ENCODE results near the gene PHKA1.
"Not testable (repeated sequence)": the region's sequence is repeated elsewhere in the genome, so short reads cannot be mapped to it uniquely, and the experiment has no call there.

Gene PHKA1

DNA sequence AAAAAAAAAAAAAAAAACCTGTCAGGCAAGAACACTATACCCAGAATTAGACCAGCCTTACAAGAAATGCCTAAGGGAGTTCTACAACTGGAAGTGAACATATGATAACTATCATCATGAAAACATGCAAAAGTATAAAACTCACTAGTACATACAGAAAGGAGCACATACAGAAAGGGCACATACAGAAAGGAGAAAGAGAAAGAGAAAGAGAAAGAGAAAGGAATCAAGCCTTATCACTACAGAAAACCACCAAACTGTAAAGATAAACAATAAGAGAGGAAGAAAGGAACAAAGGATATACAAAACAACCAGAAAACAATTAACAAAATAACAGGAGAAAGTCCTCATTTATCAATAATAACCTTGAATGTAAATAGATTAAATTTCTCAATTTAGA, 50.4 kb downstream of the PHKA1 start:
- no peak for DNase-seq

GRCh38 chrX:72662020-72662747, 51.9 kb downstream of the PHKA1 start:
- no peak for DNase-seq

DNA sequence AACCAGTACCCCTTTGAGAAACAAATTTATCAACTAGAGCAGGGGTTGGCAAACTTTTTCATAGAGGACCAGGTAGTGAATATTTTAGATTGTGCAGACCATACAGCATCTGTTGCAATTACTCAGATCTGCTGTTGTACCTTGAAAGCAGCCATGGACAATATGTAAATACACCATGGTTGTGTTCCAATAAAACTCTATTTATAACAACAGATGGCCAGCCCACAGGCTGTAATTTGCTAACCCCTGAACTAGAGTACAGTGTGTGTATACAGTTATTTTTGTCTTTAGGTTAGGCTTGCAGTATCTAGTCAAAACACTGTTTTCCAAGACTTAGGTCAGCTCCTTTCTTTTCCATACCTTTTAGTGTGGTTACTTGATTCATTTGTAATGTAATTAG, 54.4 kb downstream of the PHKA1 start:
- DNase-seq = no peak

DNA sequence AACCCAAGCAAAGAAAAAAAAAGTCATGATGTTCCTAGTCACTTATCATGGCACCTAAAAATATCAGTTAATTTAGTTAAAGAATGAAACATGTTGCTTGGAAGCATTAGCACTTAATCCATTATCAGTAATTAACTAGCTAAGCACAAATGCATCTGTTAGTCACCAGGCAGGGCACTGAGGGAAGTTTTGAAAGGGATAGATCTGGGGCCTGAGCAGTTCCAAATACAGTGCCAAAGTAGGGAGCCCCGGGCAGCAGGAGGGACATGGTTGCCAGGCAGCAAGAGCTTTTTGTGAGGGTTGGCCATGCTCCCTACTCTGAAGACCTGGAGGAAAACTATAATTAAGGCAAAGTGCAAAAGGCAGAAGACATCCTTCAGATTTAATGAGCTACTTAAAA, 62.0 kb downstream of the PHKA1 start:
- no peak for DNase-seq

GRCh38 chrX:72644946-72645345, 69.2 kb downstream of the PHKA1 start:
- peak; percentile 37 for DNase-seq

DNA sequence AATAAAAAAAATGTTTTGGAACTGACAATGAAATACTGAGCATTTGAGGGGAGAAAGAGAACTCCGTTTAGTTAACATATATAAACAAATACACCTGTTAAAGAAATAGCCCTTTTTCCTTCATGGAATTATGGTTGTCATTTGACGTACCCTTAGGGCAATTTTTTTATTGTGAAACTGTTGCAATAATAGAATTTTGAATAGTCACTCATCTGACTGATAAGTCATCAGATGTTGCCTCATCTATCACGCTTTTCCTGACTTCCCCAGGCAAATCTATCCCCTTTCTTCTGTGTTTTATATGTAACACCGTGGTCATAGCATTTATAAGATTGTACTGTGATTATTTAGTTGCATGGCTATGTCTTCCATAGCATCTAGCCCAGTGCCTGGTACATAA, 72.5 kb downstream of the PHKA1 start:
- DNase-seq = peak; percentile 42

- no peak for DNase-seq
Observed at GRCh38 chrX:72635930-72636329, 78.2 kb downstream of the PHKA1 start.

GRCh38 chrX:72634331-72634730, 79.8 kb downstream of the PHKA1 start:
- DNase-seq = peak; percentile 2

DNA sequence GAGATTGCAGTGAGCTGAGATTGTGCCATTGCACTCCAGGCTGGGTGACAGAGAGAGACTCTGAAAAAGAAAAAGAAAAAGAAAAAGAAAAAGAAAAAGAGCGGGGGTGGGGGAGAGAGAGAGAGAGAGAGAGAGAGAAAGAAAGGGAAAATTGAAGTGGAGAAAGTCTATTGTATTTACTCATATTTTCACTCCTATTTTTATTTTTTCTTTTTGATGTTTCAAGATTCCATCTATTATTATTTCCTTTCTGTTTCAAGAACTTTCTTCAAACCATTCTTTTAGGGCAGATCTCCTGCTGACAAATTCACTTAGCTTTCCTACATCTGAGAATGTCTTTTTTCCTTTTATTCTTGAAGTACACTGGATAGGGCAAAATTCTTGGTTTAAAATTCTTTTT, 83.9 kb downstream of the PHKA1 start:
- DNase-seq = no peak

- DNase-seq = no peak
Observed at GRCh38 chrX:72624194-72624593, 89.9 kb downstream of the PHKA1 start.

- no peak for DNase-seq
Observed at GRCh38 chrX:72621625-72622485, 92.3 kb downstream of the PHKA1 start.

- no peak for DNase-seq
Observed at GRCh38 chrX:72621163-72621562, 92.9 kb downstream of the PHKA1 start.

DNA sequence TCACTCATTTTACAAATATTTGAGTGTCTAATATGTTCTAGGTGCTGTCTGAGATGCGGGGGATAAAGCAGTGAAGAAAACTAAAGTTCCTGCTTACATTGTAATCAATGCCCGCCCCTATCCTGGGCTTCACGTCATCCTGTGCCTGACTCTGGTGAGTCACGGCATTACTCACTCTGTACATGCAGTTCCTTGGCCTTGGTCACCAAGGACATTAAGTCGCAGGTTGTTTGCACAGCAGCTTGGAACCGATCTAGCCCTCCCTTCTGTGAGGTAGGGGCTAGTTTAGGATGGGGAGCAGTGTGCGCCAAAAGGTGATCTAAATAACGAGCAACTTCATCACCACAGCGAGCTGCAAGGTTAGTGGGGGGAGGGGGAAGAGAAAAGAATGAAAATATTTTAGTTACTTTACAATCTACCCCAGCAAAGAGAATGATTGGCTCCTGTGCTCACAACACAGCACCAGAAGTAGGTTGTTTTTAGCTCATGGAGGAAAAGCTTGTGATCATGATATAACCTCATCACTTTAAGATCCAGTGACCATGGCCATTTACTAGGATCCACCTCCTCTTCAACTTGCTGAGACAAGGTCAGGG, 93.5 kb downstream of the PHKA1 start:
- DNase-seq = peak; percentile 48

DNA sequence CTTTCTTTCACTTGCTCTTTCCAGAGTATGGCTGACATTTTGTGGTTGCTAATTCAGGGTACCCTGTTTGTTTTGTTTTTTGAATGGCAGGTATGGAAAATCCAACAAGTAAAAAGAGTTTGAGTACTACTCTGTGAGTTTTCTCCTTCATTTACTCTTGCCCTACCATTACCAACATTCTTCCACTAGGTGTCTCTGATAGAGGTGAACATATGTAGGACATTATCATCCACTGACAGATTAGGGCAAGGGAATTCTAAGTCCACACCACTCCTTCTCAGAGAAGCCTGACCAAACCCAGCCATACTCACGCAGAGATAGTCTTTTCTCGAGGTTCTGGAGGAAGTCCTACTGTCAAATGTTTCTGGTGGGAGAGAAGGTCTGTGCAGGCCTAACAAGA, 104.8 kb downstream of the PHKA1 start:
- DNase-seq = no peak

GRCh38 chrX:72604705-72605104, 109.4 kb downstream of the PHKA1 start:
- DNase-seq = peak; percentile 4

GRCh38 chrX:72604112-72604511, 110.0 kb downstream of the PHKA1 start:
- peak; percentile 13 for DNase-seq

DNA sequence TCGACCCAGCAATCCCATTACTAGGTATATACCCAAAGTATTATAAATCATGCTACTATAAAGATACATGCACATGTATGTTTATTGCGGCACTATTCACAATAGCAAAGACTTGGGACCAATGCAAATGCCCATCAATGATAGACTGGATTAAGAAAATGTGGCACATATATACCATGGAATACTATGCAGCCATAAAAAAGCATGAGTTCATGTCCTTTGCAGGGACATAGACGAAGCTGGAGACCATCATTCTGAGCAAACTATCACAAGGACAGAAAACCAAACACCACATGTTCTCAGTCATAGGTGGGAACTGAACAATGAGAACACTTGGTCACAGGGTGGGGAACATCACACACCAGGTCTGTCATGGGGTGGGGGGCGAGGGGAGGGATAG, 123.1 kb downstream of the PHKA1 start:
- DNase-seq = not testable (repeated sequence)

DNA sequence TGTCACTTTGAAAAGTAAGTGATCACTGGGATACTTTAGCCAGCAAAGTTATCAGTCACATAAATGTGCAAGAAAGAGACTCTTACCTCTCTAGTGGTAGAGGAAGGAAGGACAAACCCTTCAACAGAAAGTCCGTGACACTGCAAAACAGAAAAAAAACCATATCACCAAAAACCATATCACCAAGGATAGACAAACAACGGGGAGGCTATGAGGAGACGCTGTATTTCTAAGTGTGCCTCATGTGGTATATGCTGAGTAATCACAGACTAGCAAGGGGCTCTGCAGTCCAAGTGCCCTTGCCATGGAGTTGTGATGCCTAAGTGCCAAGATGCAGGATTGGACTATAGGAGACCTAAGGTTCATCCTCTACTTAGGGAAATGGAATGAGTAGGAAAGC, 129.9 kb downstream of the PHKA1 start:
- no peak for DNase-seq

GRCh38 chrX:72576141-72576894, 137.8 kb downstream of the PHKA1 start:
- peak; percentile 46 for DNase-seq

DNA sequence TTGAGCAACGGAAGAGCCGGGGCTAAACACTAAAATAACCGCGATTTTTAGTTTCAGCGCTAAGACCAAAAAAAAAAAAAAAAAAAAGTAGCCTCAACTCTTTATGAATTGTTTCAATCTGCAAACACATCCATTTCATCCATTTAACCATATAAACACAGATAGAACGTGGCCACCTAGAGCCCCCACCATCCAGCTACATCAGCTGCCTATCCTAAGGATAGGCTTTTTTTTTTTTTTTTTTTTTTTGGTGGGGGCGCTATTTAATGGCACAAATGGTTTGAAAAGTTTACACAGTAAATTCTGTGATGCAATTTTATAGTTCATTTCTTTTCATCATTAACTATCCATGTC, 141.0 kb downstream of the PHKA1 start:
- DNase-seq = no peak

GRCh38 chrX:72572248-72573157, 141.6 kb downstream of the PHKA1 start, which contains the start of gene HDAC8:
Gene HDAC8 (minus strand): TSS chrX:72572843. CDS start chrX:72572761, 82 bp downstream.
- peak; percentile 71 for DNase-seq

DNA sequence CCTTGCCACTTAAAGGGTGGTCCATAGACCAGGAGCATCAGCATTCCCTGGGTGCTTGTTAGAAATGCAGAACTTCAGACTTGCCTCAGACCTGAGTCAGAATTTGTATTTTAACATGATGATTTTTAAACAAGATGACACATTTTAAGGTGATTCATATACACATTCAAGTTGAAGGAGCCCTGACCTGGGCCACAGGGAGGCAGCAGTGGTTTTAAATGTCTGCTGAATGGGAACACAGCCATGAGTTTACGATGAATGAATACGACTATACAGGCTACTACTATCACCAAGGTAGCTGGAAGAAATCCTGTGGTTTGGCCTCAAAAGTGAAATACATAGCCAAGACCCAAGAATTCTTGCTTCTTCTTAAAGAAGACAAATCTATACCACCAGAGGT, 144.3 kb downstream of the PHKA1 start:
- no peak for DNase-seq
